Epithelial cell of alveolus of lung (primary cell): ENCODE measurements around the gene DCUN1D1. TPM values are rescaled to one million over a fixed set of nuclear protein-coding genes. Genes with fewer than 3 reads are reported as not detected.

Experiments
- total RNA-seq: library from RNA; depleted of rRNA; stranded (reverse); fragments of >200 nt; gene quantifications from 2 replicates; pipeline ENCODE4 v1.2.1, GENCODE V29; 2015

DCUN1D1 gene
- 18.1 and 23.1 TPM in 2 replicates for total RNA-seq

GRCh38 chr3:182980204-182981037 lies at the start of gene DCUN1D1:
TSS of gene DCUN1D1 (minus strand) at chr3:182980538. CDS start at chr3:182980489, 49 bp downstream.

Other genes with a start within 250 kb of the DCUN1D1 start
- 23.8 and 32.6 TPM in 2 replicates for gene ATP11B, start 187.0 kb downstream of the DCUN1D1 start, total RNA-seq
- gene MCCC1, start 119.0 kb upstream of the DCUN1D1 start, total RNA-seq = 10.1 and 17.8 TPM in 2 replicates
- gene LAMP3, start 182.2 kb upstream of the DCUN1D1 start, total RNA-seq = 0.08 and 0.52 TPM in 2 replicates